Measurements from ENCODE around the gene GHRHR.

Gene GHRHR

GRCh38 chr7:31020652-31021051, 56.9 kb downstream of the GHRHR start:
- Histone ChIP-seq H3K4me1 (ENCODE audit: control insufficient read depth, insufficient read depth, low read length) (peaks cover 10% of the 10 kb centered on the region), H3K36me3 (ENCODE audit: control insufficient read depth, insufficient read depth, low read length) (no peaks in the 10 kb centered on the region), H3K9me3 (ENCODE audit: control insufficient read depth, low read length) (no peaks in the 10 kb centered on the region), H3K27ac (ENCODE audit: insufficient read depth, low read depth, low read length, poor library complexity, severe bottlenecking) (no peak overlapping the region), H3K4me3 (ENCODE audit: insufficient read depth, low read depth, low read length) (no peak overlapping the region), H3K27me3 (ENCODE audit: control insufficient read depth, insufficient read depth, low read length, poor library complexity, severe bottlenecking) (no peaks in the 10 kb centered on the region)
- WGBS, 2 experiments: 56 to 62% methylated on average over 3 of the region's 3 CpGs

- H3K36me3 ChIP-seq (ENCODE audit: control insufficient read depth, insufficient read depth, low read length): no peaks in the 10 kb centered on the region
- 93% methylated on average over 4 of the region's 4 CpGs for WGBS, 2 experiments
- H3K9me3 ChIP-seq (ENCODE audit: control insufficient read depth, low read length): no peaks in the 10 kb centered on the region
- H3K27me3 ChIP-seq (ENCODE audit: control insufficient read depth, insufficient read depth, low read length, poor library complexity, severe bottlenecking): no peaks in the 10 kb centered on the region
- no peak overlapping the region for H3K4me3 ChIP-seq (ENCODE audit: insufficient read depth, low read depth, low read length)
- peaks cover 18% of the 10 kb centered on the region for H3K4me1 ChIP-seq (ENCODE audit: control insufficient read depth, insufficient read depth, low read length)
- no peak overlapping the region for H3K27ac ChIP-seq (ENCODE audit: insufficient read depth, low read depth, low read length, poor library complexity, severe bottlenecking)
Observed at GRCh38 chr7:31022117-31022516, 58.4 kb downstream of the GHRHR start.

- H3K4me1 ChIP-seq (ENCODE audit: control insufficient read depth, insufficient read depth, low read length): peaks cover 18% of the 10 kb centered on the region
- H3K36me3 ChIP-seq (ENCODE audit: control insufficient read depth, insufficient read depth, low read length): no peaks in the 10 kb centered on the region
- 86 to 99% methylated on average over 3 of the region's 3 CpGs for WGBS, 2 experiments
- H3K9me3 ChIP-seq (ENCODE audit: control insufficient read depth, low read length): no peaks in the 10 kb centered on the region
- no peaks in the 10 kb centered on the region for H3K27me3 ChIP-seq (ENCODE audit: control insufficient read depth, insufficient read depth, low read length, poor library complexity, severe bottlenecking)
- no peak overlapping the region for H3K27ac ChIP-seq (ENCODE audit: insufficient read depth, low read depth, low read length, poor library complexity, severe bottlenecking)
- no peak overlapping the region for H3K4me3 ChIP-seq (ENCODE audit: insufficient read depth, low read depth, low read length)
Observed at GRCh38 chr7:31022726-31023125, 59.0 kb downstream of the GHRHR start.

- 91 to 94% methylated on average over 5 of the region's 5 CpGs for WGBS, 2 experiments
- no peaks in the 10 kb centered on the region for H3K9me3 ChIP-seq (ENCODE audit: control insufficient read depth, low read length)
- no peak overlapping the region for H3K4me3 ChIP-seq (ENCODE audit: insufficient read depth, low read depth, low read length)
- H3K27ac ChIP-seq (ENCODE audit: insufficient read depth, low read depth, low read length, poor library complexity, severe bottlenecking): no peak overlapping the region
- H3K4me1 ChIP-seq (ENCODE audit: control insufficient read depth, insufficient read depth, low read length): peaks cover 29% of the 10 kb centered on the region
- no peaks in the 10 kb centered on the region for H3K27me3 ChIP-seq (ENCODE audit: control insufficient read depth, insufficient read depth, low read length, poor library complexity, severe bottlenecking)
- H3K36me3 ChIP-seq (ENCODE audit: control insufficient read depth, insufficient read depth, low read length): no peaks in the 10 kb centered on the region
Observed at GRCh38 chr7:31023877-31024276, 60.1 kb downstream of the GHRHR start.

- 29 to 30% methylated on average over 20 of the region's 20 CpGs for WGBS, 2 experiments
- H3K4me3 ChIP-seq (ENCODE audit: insufficient read depth, low read depth, low read length): no peak overlapping the region
Observed at GRCh38 chr7:31027161-31027965, 63.6 kb downstream of the GHRHR start.

GRCh38 chr7:31028006-31028405, 64.3 kb downstream of the GHRHR start:
- H3K9me3 ChIP-seq (ENCODE audit: control insufficient read depth, low read length): no peaks in the 10 kb centered on the region
- peaks cover 30% of the 10 kb centered on the region for H3K4me1 ChIP-seq (ENCODE audit: control insufficient read depth, insufficient read depth, low read length)
- no peaks in the 10 kb centered on the region for H3K27me3 ChIP-seq (ENCODE audit: control insufficient read depth, insufficient read depth, low read length, poor library complexity, severe bottlenecking)
- WGBS, 2 experiments: 83% methylated on average over 5 of the region's 5 CpGs
- no peak overlapping the region for H3K27ac ChIP-seq (ENCODE audit: insufficient read depth, low read depth, low read length, poor library complexity, severe bottlenecking)
- H3K36me3 ChIP-seq (ENCODE audit: control insufficient read depth, insufficient read depth, low read length): no peaks in the 10 kb centered on the region
- no peak overlapping the region for H3K4me3 ChIP-seq (ENCODE audit: insufficient read depth, low read depth, low read length)

More at GRCh38 chr7:31027161-31027965, 63.6 kb downstream of the GHRHR start:
- Histone ChIP-seq H3K27me3 (ENCODE audit: control insufficient read depth, insufficient read depth, low read length, poor library complexity, severe bottlenecking) (no peaks in the 10 kb centered on the region), H3K36me3 (ENCODE audit: control insufficient read depth, insufficient read depth, low read length) (no peaks in the 10 kb centered on the region), H3K4me1 (ENCODE audit: control insufficient read depth, insufficient read depth, low read length) (peaks cover 30% of the 10 kb centered on the region), H3K9me3 (ENCODE audit: control insufficient read depth, low read length) (no peaks in the 10 kb centered on the region), H3K27ac (ENCODE audit: insufficient read depth, low read depth, low read length, poor library complexity, severe bottlenecking) (no peak overlapping the region)

GRCh38 chr7:31028417-31028992, 64.8 kb downstream of the GHRHR start:
- H3K9me3 ChIP-seq (ENCODE audit: control insufficient read depth, low read length): no peaks in the 10 kb centered on the region
- WGBS, 2 experiments: 92 to 93% methylated on average over 18 of the region's 18 CpGs
- H3K27ac ChIP-seq (ENCODE audit: insufficient read depth, low read depth, low read length, poor library complexity, severe bottlenecking): no peak overlapping the region
- H3K4me1 ChIP-seq (ENCODE audit: control insufficient read depth, insufficient read depth, low read length): peaks cover 30% of the 10 kb centered on the region
- no peaks in the 10 kb centered on the region for H3K36me3 ChIP-seq (ENCODE audit: control insufficient read depth, insufficient read depth, low read length)
- no peaks in the 10 kb centered on the region for H3K27me3 ChIP-seq (ENCODE audit: control insufficient read depth, insufficient read depth, low read length, poor library complexity, severe bottlenecking)
- H3K4me3 ChIP-seq (ENCODE audit: insufficient read depth, low read depth, low read length): no peak overlapping the region

All from ectodermal cell (in vitro differentiated cells).